ENCODE data around the gene NOX5.

NOX5 gene

DNA sequence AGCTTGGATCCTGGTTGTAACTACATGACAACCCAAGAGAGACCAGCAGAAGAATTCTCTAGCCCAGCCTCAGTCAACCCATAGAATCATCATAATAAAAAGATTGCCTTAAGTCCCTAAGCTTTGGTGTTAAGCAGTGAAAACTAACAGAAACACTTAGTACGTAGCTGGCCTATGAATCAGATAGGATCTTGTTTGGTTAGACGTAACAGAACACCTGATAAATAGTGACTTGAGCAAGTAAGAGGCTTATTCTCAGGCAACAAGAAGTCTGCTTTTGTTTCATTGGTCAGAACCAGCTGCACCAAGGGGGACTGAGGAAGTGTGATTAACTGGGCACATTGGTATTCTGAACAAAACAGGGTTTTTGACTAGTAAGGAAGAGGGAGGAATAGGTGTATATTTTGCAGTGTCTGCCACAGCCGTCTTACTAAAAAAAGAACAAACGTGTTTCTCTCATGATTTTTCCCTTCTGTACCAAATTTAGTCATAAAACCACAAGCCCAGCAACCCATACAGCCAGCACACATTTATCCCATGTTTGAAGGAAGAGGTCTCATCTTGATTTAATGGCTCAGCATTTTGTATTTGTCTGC lies 92.6 kb downstream of the NOX5 start:
- H3K27ac ChIP-seq (ENCODE audit: low read depth, low read length): no peak overlapping the region
- H3K4me3 ChIP-seq (ENCODE audit: low read depth in 1 of 2, low read length in 2 of 2): no peak overlapping the region
- no peaks in the 10 kb centered on the region for H3K4me1 ChIP-seq (ENCODE audit: control insufficient read depth in 1 of 2, insufficient read depth in 2 of 2, low read length in 2 of 2)
- no peaks in the 10 kb centered on the region for H3K36me3 ChIP-seq (ENCODE audit: control insufficient read depth in 1 of 2, insufficient read depth in 2 of 2, low read length in 2 of 2)
- no peak overlapping the region for H3K9ac ChIP-seq (ENCODE audit: low read depth in 1 of 2, low read length in 2 of 2)
- H3K9me3 ChIP-seq (ENCODE audit: control insufficient read depth in 1 of 2, low read length in 2 of 2): no peaks in the 10 kb centered on the region
- peaks cover 0 to 2% of the 10 kb centered on the region in 2 donors for H3K27me3 ChIP-seq (ENCODE audit: control insufficient read depth in 1 of 2, insufficient read depth in 2 of 2, low read length in 2 of 2)

Data from duodenal mucosa (tissue), 2 donors.